PC-3 (cell line): Measurements from ENCODE around the gene MTFR1L. TPM values are rescaled to one million over a fixed set of nuclear protein-coding genes. Genes with fewer than 3 reads are reported as not detected.

Source experiments
- ATAC-seq: fragments of 200-7000 bp; cut with Tn5 transposase; 2 replicates; pipeline ENCODE4 v1.9.1; 2020; ENCODE audit warnings: mild to moderate bottlenecking, moderate library complexity
- BruUV-seq: library from RNA; stranded (reverse); fragments of 400-500 nt; replicated peaks from 2 replicates; lab custom pipeline; 2021; lab: Mats Ljungman, UMichigan
- CTCF ChIA-PET: fragments of 300-600 bp; sonication (Branson Sonifier 250); formaldehyde crosslinking; loops from one replicate; lab custom pipeline; 2022; ENCODE audit warnings: antibody characterized with exemption; lab: Charles Lee
- POLR2A ChIA-PET: fragments of 300-600 bp; sonication (Branson Sonifier 250); formaldehyde crosslinking; loops from one replicate; lab custom pipeline; 2022; ENCODE audit warnings: antibody characterized with exemption; ENCODE audit not compliant: unreplicated experiment; lab: Charles Lee
- DNase-seq: peaks from one replicate; pipeline ENCODE4 v3.0.0-alpha.2; 2015
- H2AFZ ChIP-seq: fragments of 300-600 bp; sonication (generic); 2 replicates; pipeline ENCODE4 v1.6.0; 2016; ENCODE audit warnings: antibody characterized with exemption, low read length
- H3F3A ChIP-seq: fragments of 300-600 bp; sonication (generic); one replicate; pipeline ENCODE4 v1.6.0; 2017; ENCODE audit warnings: antibody characterized with exemption, low read length, control low read depth, mild to moderate bottlenecking; ENCODE audit not compliant: unreplicated experiment
- H3K27ac ChIP-seq: fragments of 300-600 bp; sonication (generic); 2 replicates; pipeline ENCODE4 v1.5.1; 2016; ENCODE audit warnings: mild to moderate bottlenecking, low read length
- H3K27me3 ChIP-seq: fragments of 300-600 bp; sonication (generic); 2 replicates; pipeline ENCODE4 v1.6.1; 2016; ENCODE audit warnings: low read length, mixed read lengths
- H3K36me3 ChIP-seq: fragments of 300-600 bp; sonication (generic); 2 replicates; pipeline ENCODE4 v1.6.1; 2016; ENCODE audit warnings: low read depth, mixed run types, low read length, mixed read lengths
- H3K4me1 ChIP-seq: fragments of 300-600 bp; sonication (generic); 2 replicates; pipeline ENCODE4 v1.5.1; 2016; ENCODE audit warnings: low read length; ENCODE audit not compliant: insufficient read depth
- H3K4me2 ChIP-seq: fragments of 300-600 bp; sonication (generic); 2 replicates; pipeline ENCODE4 v1.6.0; 2016; ENCODE audit warnings: low read length
- H3K4me3 ChIP-seq: fragments of 300-600 bp; sonication (generic); 2 replicates; pipeline ENCODE4 v1.5.1; 2016; ENCODE audit warnings: mild to moderate bottlenecking, low read length, mixed read lengths
- H3K79me2 ChIP-seq: fragments of 300-600 bp; sonication (generic); 2 replicates; pipeline ENCODE4 v1.6.1; 2017; ENCODE audit warnings: low read length, mixed read lengths
- H3K9ac ChIP-seq: fragments of 300-600 bp; sonication (generic); 2 replicates; pipeline ENCODE4 v1.6.0; 2016; ENCODE audit warnings: mild to moderate bottlenecking, low read length
- H3K9me2 ChIP-seq: fragments of 300-600 bp; sonication (generic); replicated peaks from 2 replicates; pipeline ENCODE4 v1.6.1; 2016; ENCODE audit warnings: mixed run types, low read length, mixed read lengths
- H3K9me3 ChIP-seq: fragments of 300-600 bp; sonication (generic); 2 replicates; pipeline ENCODE4 v1.6.1; 2016; ENCODE audit warnings: low read length, mixed read lengths
- H4K20me1 ChIP-seq: fragments of 300-600 bp; sonication (generic); 2 replicates; pipeline ENCODE4 v1.6.1; 2016; ENCODE audit warnings: low read length, mixed read lengths
- EZH2 ChIP-seq: fragments of 300-600 bp; sonication (generic); IDR thresholded peaks from one replicate; pipeline ENCODE4 v1.6.1; 2017; ENCODE audit warnings: antibody characterized with exemption, mild to moderate bottlenecking, low read length; ENCODE audit not compliant: unreplicated experiment
- EZH2phosphoT487 ChIP-seq: fragments of 300-600 bp; sonication (generic); IDR thresholded peaks from 2 replicates; pipeline ENCODE4 v1.6.1; 2018; ENCODE audit warnings: mild to moderate bottlenecking, antibody characterized with exemption, low read length, borderline replicate concordance
- intact Hi-C: fragments of 100-400 bp; cut with micrococcal nuclease; formaldehyde crosslinking; loops from 2 replicates; pipeline ENCODE4 v1.9.0; 2023
- total RNA-seq: library from RNA; depleted of rRNA; stranded (reverse); fragments of >200 nt; gene quantifications from 2 replicates; pipeline ENCODE4 v1.2.3, GENCODE V29; 2014
- TF ChIP-seq, protein P1 (sequence below): fragments of 300-600 bp; sonication (generic); conservative IDR thresholded peaks from 2 replicates; pipeline ENCODE4 v1.5.1; 2017; ENCODE audit warnings: antibody characterized with exemption, low read depth, mild to moderate bottlenecking, low read length

MTFR1L gene
- total RNA-seq, 1 experiment from 2014 or later = 35.6 TPM

DNA sequence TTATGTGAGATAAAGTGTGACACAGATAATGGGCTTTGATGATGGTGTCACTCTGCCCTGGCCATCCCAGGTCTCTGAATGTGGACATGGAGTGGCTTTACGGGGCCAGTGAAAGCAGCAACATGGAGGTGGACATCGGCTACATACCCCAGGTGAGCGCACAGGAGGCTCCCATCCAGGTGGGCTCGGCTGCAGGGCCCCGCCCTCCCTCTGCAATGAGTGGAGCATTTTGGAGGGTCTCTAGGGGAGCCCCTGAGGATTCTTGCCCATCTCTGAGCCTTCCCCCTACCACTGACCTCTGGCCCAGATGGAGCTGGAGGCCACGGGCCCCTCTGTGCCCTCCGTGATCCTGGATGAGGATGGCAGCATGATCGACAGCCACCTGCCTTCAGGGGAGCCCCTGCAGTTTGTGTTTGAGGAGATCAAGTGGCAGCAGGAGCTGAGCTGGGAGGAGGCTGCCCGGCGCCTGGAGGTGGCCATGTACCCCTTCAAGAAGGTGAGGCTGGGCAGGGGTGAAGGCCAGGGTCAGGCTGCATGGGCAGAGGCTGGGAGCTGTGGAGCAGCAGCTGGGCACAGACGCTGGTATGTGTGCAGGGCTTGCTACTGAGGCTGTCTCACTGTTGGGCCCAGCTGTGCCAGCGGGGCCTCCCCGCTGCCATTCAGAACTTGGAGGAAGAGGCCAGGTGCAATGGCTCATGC lies 8.2 kb upstream of the MTFR1L start:
- Histone ChIP-seq H3K4me3 (no peak overlapping the region), H3K9me2 (no peaks in the 10 kb centered on the region), H3K27ac (no peak overlapping the region), H3K79me2 (no peaks in the 10 kb centered on the region), H3F3A (no peaks in the 10 kb centered on the region), H3K4me1 (0 out of 2 replicates have a peak, but pooled peaks cover 2% of the 10 kb centered on the region), H3K9me3 (no peaks in the 10 kb centered on the region), H3K9ac (no peak overlapping the region), H3K4me2 (no peak overlapping the region), H2AFZ (no peak overlapping the region), H3K27me3 (no peaks in the 10 kb centered on the region), H4K20me1 (no peaks in the 10 kb centered on the region), H3K36me3 (no peaks in the 10 kb centered on the region; the same call in 1 of the 2 replicates)
- BruUV-seq = no TSS peak
- intact Hi-C loops = no loop called here
- DNase-seq (no peak), ATAC-seq (no peak)
- ChIA-PET POLR2A (no interaction called here), CTCF (interaction anchor here (1.0 kb wide), 1 partner anchor 203 kb away, joined by 3 read pairs; no protein-coding TSS in a partner anchor)
- TF ChIP-seq, protein P1, sequence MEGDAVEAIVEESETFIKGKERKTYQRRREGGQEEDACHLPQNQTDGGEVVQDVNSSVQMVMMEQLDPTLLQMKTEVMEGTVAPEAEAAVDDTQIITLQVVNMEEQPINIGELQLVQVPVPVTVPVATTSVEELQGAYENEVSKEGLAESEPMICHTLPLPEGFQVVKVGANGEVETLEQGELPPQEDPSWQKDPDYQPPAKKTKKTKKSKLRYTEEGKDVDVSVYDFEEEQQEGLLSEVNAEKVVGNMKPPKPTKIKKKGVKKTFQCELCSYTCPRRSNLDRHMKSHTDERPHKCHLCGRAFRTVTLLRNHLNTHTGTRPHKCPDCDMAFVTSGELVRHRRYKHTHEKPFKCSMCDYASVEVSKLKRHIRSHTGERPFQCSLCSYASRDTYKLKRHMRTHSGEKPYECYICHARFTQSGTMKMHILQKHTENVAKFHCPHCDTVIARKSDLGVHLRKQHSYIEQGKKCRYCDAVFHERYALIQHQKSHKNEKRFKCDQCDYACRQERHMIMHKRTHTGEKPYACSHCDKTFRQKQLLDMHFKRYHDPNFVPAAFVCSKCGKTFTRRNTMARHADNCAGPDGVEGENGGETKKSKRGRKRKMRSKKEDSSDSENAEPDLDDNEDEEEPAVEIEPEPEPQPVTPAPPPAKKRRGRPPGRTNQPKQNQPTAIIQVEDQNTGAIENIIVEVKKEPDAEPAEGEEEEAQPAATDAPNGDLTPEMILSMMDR = no peak
- TF ChIP-seq EZH2phosphoT487 (no peak), EZH2 (no peak)

DNA sequence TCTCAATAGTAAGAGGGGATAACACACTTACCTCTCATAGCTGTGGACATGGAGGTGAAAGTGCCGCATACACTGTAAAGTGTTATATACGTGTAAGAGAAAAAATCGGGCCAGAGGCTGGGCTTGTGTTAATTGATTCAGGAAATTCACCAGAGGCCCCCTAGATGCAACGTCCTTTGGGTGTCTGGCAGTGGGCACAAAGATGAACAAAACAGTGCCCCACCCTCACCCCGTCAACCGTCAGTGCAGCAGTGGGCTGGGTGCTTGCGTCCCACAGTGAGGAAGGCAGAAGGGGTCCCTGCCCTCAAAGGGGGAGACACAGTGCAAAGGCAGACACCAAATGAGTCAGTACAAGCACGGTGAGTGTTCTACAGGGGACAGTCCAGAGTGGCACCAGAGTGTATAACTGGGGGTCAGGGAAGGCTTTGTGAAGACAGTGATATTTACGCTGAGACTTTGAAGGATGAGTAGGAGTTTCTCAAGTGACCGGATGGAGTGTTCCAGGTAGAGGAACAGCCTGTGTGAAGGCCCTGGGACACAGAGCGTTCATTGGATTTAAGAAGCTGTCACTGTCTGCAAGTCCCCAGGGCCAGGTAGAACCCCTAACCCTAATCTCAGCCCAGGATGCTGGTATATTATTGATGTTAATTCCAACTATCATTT lies 6.6 kb upstream of the MTFR1L start:
- Histone ChIP-seq H2AFZ (no peak overlapping the region), H3K79me2 (no peaks in the 10 kb centered on the region), H3F3A (no peaks in the 10 kb centered on the region), H3K4me3 (no peak overlapping the region), H3K4me2 (no peak overlapping the region), H3K27ac (no peak overlapping the region), H3K9me2 (no peaks in the 10 kb centered on the region), H3K27me3 (no peaks in the 10 kb centered on the region), H3K4me1 (peaks cover 3% of the 10 kb centered on the region; the same call in 1 of the 2 replicates), H3K36me3 (no peaks in the 10 kb centered on the region; the same call in 1 of the 2 replicates), H4K20me1 (no peaks in the 10 kb centered on the region), H3K9ac (no peak overlapping the region), H3K9me3 (no peaks in the 10 kb centered on the region)
- intact Hi-C loops = no loop called here
- ATAC-seq = no peak
- POLR2A ChIA-PET = no interaction called here
- CTCF ChIA-PET = no interaction called here
- no TSS peak for BruUV-seq
- TF ChIP-seq, protein P1 = no peak
- no peak for TF ChIP-seq EZH2
- no peak for TF ChIP-seq EZH2phosphoT487
- no peak for DNase-seq
